ENCODE data around the gene UCHL1. TPM values are rescaled to one million over a fixed set of nuclear protein-coding genes. Genes with fewer than 3 reads are reported as not detected.

Gene UCHL1
- total RNA-seq, 1 donor from 2014 or later: 2.6 TPM

DNA sequence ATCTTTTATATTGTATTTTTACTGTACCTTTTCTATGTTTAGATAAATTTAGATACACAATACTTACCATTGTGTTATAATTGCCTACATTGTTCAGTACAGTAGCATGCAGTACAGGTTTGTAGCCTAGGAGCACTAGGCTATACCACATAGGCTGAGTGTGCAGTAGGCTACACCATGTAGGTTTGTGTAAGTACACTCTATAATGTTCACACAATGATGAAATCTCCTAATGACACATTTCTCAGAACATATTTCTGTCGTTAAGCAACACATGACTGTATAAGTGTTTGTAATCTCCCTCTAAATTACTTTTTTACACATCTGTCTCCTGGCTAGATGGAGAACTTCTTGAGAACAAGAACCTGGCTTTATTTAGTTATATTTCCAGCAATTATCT lies 40.3 kb downstream of the UCHL1 start:
- no peak overlapping the region for H3K4me3 Mint-ChIP-seq
- POLR2A ChIA-PET: no interaction called here
- no peaks in the 10 kb centered on the region for H3K36me3 Mint-ChIP-seq (ENCODE audit: low read depth)
- no peak for DNase-seq
- intact Hi-C loops (cut with micrococcal nuclease): no loop called here
- TF ChIP-seq, protein P1, sequence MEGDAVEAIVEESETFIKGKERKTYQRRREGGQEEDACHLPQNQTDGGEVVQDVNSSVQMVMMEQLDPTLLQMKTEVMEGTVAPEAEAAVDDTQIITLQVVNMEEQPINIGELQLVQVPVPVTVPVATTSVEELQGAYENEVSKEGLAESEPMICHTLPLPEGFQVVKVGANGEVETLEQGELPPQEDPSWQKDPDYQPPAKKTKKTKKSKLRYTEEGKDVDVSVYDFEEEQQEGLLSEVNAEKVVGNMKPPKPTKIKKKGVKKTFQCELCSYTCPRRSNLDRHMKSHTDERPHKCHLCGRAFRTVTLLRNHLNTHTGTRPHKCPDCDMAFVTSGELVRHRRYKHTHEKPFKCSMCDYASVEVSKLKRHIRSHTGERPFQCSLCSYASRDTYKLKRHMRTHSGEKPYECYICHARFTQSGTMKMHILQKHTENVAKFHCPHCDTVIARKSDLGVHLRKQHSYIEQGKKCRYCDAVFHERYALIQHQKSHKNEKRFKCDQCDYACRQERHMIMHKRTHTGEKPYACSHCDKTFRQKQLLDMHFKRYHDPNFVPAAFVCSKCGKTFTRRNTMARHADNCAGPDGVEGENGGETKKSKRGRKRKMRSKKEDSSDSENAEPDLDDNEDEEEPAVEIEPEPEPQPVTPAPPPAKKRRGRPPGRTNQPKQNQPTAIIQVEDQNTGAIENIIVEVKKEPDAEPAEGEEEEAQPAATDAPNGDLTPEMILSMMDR (IDR thresholded peaks at IDR 0.05): no peak
- peaks cover 8% of the 10 kb centered on the region for H3K9me3 Mint-ChIP-seq
- H3K27ac Mint-ChIP-seq: no peak overlapping the region
- no peaks in the 10 kb centered on the region for H3K27me3 Mint-ChIP-seq
- CTCF ChIA-PET: interaction anchor here (0.7 to 1.0 kb wide), 2 partner anchors 16 to 364 kb away, joined by 3 read pairs; no protein-coding TSS in a partner anchor
- no peak for ATAC-seq (ENCODE audit: low read depth)
- H3K4me1 Mint-ChIP-seq: no peaks in the 10 kb centered on the region

DNA sequence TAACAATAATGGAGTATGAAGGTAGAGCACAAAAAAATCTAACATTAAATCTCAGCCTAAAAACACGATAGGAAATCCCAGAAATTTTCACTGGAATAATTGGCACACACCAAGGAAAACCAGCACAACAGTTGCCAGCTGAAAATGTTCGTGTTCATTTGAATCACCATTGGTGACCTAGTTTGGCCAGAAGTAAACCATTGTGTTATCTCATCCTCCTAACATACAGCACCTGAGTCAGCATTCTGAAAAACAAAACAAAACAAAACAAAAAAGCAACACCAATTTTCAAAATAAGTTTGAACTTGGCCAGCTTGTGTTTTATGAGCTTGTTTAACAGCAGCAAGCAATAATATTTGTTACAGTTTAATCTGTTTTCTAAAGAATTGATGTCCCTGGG lies 41.1 kb downstream of the UCHL1 start:
- no peak overlapping the region for H3K27ac Mint-ChIP-seq

DNA sequence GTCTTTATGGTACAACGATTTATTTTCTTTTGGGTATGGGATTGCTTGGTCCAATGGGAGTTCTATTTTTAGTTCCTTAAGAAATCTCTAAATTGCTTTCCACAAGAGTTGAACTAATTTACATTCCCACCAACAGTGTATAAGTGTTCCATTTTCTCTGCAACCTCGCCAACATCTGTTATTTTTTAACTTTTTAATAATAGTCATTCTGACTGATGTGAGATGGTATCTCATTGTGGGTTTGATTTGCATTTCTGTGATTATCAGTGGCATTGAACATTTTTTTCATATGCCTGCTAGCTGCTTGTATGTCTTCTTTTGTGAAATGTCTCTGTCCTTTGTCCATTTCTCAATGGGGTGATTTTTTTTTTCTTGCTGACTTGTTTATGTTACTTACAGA lies 42.8 kb downstream of the UCHL1 start:
- intact Hi-C loops (cut with micrococcal nuclease): no loop called here
- H3K4me3 Mint-ChIP-seq: no peak overlapping the region
- TF ChIP-seq, protein P1 (IDR thresholded peaks at IDR 0.05): no peak
- peaks cover 8% of the 10 kb centered on the region for H3K9me3 Mint-ChIP-seq
- H3K4me1 Mint-ChIP-seq: no peaks in the 10 kb centered on the region
- no peaks in the 10 kb centered on the region for H3K27me3 Mint-ChIP-seq
- DNase-seq (no peak), ATAC-seq (ENCODE audit: low read depth) (no peak)
- CTCF ChIA-PET: no interaction called here
- POLR2A ChIA-PET: no interaction called here
- H3K27ac Mint-ChIP-seq: no peak overlapping the region
- no peaks in the 10 kb centered on the region for H3K36me3 Mint-ChIP-seq (ENCODE audit: low read depth)

More for the DNA sequence above, 41.1 kb downstream of the UCHL1 start:
- Mint-ChIP-seq H3K36me3 (ENCODE audit: low read depth) (no peaks in the 10 kb centered on the region), H3K27me3 (no peaks in the 10 kb centered on the region), H3K9me3 (peaks cover 8% of the 10 kb centered on the region), H3K4me3 (no peak overlapping the region), H3K4me1 (no peaks in the 10 kb centered on the region)
- CTCF ChIA-PET: no interaction called here
- DNase-seq (no peak), ATAC-seq (ENCODE audit: low read depth) (no peak)
- POLR2A ChIA-PET: no interaction called here
- intact Hi-C loops (cut with micrococcal nuclease): no loop called here
- TF ChIP-seq, protein P1 (IDR thresholded peaks at IDR 0.05): no peak

DNA sequence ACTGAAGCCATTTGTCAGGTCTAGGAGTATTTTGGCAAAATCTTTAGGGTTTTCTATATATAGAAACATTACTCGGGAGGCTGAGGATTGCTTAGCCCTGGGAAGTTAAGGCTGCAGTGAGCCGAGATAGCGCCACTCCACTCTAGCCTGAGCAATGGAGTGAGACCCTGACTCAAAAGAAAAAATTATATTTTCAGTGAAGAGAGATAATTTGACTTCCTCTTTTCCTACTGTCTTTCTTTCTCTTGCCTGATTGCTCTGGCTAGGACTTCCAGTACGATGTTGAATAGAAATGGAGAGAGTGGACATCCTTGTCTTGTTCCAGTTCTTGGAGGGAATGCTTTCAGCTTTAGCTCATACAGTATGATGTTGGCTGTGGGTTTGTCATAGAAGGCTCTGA lies 44.4 kb downstream of the UCHL1 start:
- no peaks in the 10 kb centered on the region for H3K36me3 Mint-ChIP-seq (ENCODE audit: low read depth)
- intact Hi-C loops (cut with micrococcal nuclease): no loop called here
- H3K9me3 Mint-ChIP-seq: no peaks in the 10 kb centered on the region
- ATAC-seq (ENCODE audit: low read depth): no peak
- H3K27ac Mint-ChIP-seq: no peak overlapping the region
- ChIA-PET CTCF (no interaction called here), POLR2A (no interaction called here)
- no peaks in the 10 kb centered on the region for H3K27me3 Mint-ChIP-seq
- H3K4me1 Mint-ChIP-seq: no peaks in the 10 kb centered on the region
- no peak overlapping the region for H3K4me3 Mint-ChIP-seq
- TF ChIP-seq, protein P1 (IDR thresholded peaks at IDR 0.05): no peak
- DNase-seq: no peak

DNA sequence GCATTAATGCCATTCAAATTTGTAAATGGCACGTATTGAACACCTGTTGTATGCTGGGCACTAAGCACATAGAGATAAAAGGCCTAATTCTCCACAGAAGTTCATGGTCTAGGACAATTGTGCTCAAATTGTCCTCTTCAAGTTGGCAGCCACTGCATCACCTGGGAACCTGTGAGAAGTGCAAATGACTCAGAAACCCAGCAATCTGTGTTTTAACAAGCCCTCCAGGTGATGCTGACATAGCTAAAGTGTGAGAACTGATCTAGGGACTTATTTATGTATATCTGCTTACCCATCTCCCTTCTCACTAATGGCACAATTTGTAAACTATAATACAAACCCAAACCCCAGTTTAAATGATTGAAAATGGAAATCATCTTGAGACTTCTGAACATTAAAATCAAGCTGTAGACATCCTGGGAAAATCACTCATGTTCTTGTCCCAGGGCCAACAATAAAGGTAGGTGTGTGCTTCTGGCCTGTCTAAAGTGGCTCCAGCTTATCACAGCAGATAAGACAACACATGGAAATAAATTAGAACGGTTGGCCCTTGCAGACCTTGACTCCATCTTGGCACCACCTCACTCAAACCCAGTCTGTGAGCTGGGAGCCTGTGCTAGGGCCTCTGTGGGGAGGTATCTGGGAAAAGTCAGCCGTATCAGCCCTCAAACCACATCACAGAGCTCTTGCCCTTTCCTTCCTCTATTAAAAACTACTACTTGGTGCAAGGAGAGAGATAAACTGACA lies 46.8 kb downstream of the UCHL1 start:
- DNase-seq: no peak
- Mint-ChIP-seq H3K4me1 (no peaks in the 10 kb centered on the region), H3K9me3 (no peaks in the 10 kb centered on the region), H3K4me3 (no peak overlapping the region), H3K27me3 (peaks cover 2% of the 10 kb centered on the region), H3K27ac (no peak overlapping the region), H3K36me3 (ENCODE audit: low read depth) (no peaks in the 10 kb centered on the region)
- CTCF ChIA-PET: interaction anchor here (1.0 kb wide), 1 partner anchor 22 kb away, joined by 4 read pairs; no protein-coding TSS in a partner anchor
- intact Hi-C loops (cut with micrococcal nuclease): no loop called here
- POLR2A ChIA-PET: no interaction called here
- ATAC-seq (ENCODE audit: low read depth): no peak
- TF ChIP-seq, protein P1 (IDR thresholded peaks at IDR 0.05): no peak

Data from activated B cell treated with CpG ODN at 0.5 μM for 24 hours (primary cell).